ENCODE measurements around the gene TNNT2.

Gene TNNT2

GRCh38 chr1:201344206-201345080 lies 33.0 kb downstream of the TNNT2 start:
- Histone ChIP-seq H3K27me3 (replicated peaks; ENCODE audit: control insufficient read depth, insufficient read depth, low read length) (no peaks in the 10 kb centered on the region; the same call in 1 of the 2 replicates), H3K36me3 (ENCODE audit: control insufficient read depth, insufficient read depth, low read length) (no peaks in the 10 kb centered on the region), H3K4me3 (replicated peaks; ENCODE audit: low read depth, low read length) (no peak overlapping the region)
- no peak for DNase-seq (ENCODE audit: extremely low read depth, insufficient read length)
- TF ChIP-seq CTCF (IDR thresholded peaks at IDR 0.05; ENCODE audit: insufficient read depth, low read length, poor library complexity, severe bottlenecking) = no peak

- no peak for TF ChIP-seq CTCF (IDR thresholded peaks at IDR 0.05; ENCODE audit: insufficient read depth, low read length, poor library complexity, severe bottlenecking)
- no peaks in the 10 kb centered on the region for H3K36me3 ChIP-seq (ENCODE audit: control insufficient read depth, insufficient read depth, low read length)
Measured at GRCh38 chr1:201341377-201341776, 36.1 kb downstream of the TNNT2 start.

DNA sequence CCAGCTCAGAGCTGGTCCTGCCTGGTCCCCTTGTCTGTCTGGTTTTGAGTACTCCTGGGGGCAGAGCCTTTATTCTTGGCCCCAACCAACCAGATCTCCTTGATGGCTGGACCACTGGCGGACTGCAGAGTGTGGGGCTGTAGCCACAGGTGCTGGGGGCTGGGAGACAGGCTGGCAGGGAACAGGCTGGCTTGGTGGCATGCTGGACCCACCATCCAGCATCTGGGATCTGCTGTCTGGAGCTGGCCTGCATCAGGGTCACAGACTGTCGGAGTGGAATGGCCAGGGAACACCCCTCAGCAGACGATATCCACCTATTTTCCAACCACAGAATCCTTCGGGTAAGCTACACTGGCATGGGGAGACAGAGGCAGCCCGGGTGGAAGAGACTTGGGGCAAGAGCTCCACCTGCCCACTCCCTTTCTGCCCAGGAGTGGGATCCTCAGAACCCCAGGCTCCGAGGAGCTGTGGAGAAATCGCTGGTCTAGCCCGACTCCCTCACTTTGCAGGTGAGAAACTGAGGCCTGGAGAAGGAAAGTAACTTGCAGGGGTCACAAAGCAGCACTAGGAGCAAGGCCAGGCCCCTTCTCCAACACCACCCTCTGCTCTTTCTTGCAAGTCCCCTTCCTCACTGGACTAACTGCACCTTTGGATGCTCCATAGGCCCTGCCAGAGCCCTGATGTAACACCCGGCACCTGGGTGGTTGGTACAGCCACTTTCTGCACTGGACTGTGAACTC lies 40.6 kb downstream of the TNNT2 start:
- TF ChIP-seq CTCF (IDR thresholded peaks at IDR 0.05; ENCODE audit: insufficient read depth, low read length, poor library complexity, severe bottlenecking) = no peak
- H3K4me3 ChIP-seq (replicated peaks; ENCODE audit: low read depth, low read length) = no peak overlapping the region
- no peak for DNase-seq (ENCODE audit: extremely low read depth, insufficient read length)
- peaks cover 1% of the 10 kb centered on the region; the same call in 1 of the 2 replicates for H3K27me3 ChIP-seq (replicated peaks; ENCODE audit: control insufficient read depth, insufficient read depth, low read length)
- no peaks in the 10 kb centered on the region for H3K36me3 ChIP-seq (ENCODE audit: control insufficient read depth, insufficient read depth, low read length)

More at GRCh38 chr1:201341377-201341776, 36.1 kb downstream of the TNNT2 start:
- DNase-seq (ENCODE audit: extremely low read depth, insufficient read length) = no peak
- H3K27me3 ChIP-seq (replicated peaks; ENCODE audit: control insufficient read depth, insufficient read depth, low read length) = no peaks in the 10 kb centered on the region; the same call in 1 of the 2 replicates
- H3K4me3 ChIP-seq (replicated peaks; ENCODE audit: low read depth, low read length) = no peak overlapping the region

- no peak for TF ChIP-seq CTCF (IDR thresholded peaks at IDR 0.05; ENCODE audit: insufficient read depth, low read length, poor library complexity, severe bottlenecking)
Measured at GRCh38 chr1:201335901-201336300, 41.6 kb downstream of the TNNT2 start.

DNA sequence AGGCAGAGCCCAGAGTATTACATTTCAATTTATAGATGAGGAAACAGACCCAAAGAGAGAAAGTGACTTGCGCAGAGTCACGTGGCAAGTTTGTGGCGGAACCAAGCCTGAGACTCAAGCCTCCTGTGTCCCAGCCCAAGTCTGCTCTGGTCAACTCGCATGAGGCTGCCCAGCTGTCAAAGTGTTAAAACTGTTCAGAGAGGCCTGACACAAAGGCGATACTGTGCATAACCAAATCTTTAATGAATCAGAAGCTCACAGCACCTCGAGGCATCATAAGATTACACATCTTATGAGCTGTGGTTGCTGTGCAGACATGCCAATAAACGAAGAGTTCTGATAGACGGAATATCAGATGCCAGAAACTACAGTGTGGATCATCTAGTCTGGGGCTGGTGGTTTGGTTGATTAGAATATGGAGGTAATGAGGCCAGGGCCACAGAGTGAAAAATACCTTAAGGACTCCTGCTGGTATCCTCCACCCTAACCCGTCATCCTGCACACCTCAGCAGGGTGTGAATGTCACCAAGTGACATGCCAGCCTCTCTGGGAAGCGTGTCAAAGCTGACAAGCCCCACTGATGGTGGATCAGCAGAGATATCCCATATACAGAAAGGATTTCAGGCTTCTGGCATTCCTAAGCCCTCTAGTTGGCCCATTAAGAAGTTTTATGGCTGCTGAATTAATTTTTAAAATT lies 42.2 kb downstream of the TNNT2 start:
- Histone ChIP-seq H3K4me3 (replicated peaks; ENCODE audit: low read depth, low read length) (no peak overlapping the region), H3K36me3 (ENCODE audit: control insufficient read depth, insufficient read depth, low read length) (no peaks in the 10 kb centered on the region), H3K27me3 (replicated peaks; ENCODE audit: control insufficient read depth, insufficient read depth, low read length) (peaks cover 1% of the 10 kb centered on the region; the same call in 1 of the 2 replicates)
- no peak for TF ChIP-seq CTCF (IDR thresholded peaks at IDR 0.05; ENCODE audit: insufficient read depth, low read length, poor library complexity, severe bottlenecking)
- DNase-seq (ENCODE audit: extremely low read depth, insufficient read length) = no peak

More at GRCh38 chr1:201335901-201336300, 41.6 kb downstream of the TNNT2 start:
- H3K27me3 ChIP-seq (replicated peaks; ENCODE audit: control insufficient read depth, insufficient read depth, low read length) = peaks cover 1% of the 10 kb centered on the region; the same call in 1 of the 2 replicates
- no peaks in the 10 kb centered on the region for H3K36me3 ChIP-seq (ENCODE audit: control insufficient read depth, insufficient read depth, low read length)
- H3K4me3 ChIP-seq (replicated peaks; ENCODE audit: low read depth, low read length) = no peak overlapping the region
- DNase-seq (ENCODE audit: extremely low read depth, insufficient read length) = no peak

Data from GM06990 (cell line).